ENCODE measurements around the gene DENND5B.
"Not testable (repeated sequence)": the region's sequence is repeated elsewhere in the genome, so short reads cannot be mapped to it uniquely, and the experiment has no call there.

Gene DENND5B

GRCh38 chr12:31550590-31550989 lies 40.3 kb downstream of the DENND5B start:
- not testable (repeated sequence) for DNase-seq

- DNase-seq, result no peak
These were observed 54.3 kb downstream of the DENND5B start for GRCh38 chr12:31536672-31537071.

- DNase-seq, result no peak
These were observed 57.5 kb downstream of the DENND5B start for GRCh38 chr12:31533470-31533869.

GRCh38 chr12:31531893-31532292 lies 59.0 kb downstream of the DENND5B start:
- no peak for DNase-seq

GRCh38 chr12:31528095-31528494 lies 62.8 kb downstream of the DENND5B start:
- DNase-seq, result no peak

DNA sequence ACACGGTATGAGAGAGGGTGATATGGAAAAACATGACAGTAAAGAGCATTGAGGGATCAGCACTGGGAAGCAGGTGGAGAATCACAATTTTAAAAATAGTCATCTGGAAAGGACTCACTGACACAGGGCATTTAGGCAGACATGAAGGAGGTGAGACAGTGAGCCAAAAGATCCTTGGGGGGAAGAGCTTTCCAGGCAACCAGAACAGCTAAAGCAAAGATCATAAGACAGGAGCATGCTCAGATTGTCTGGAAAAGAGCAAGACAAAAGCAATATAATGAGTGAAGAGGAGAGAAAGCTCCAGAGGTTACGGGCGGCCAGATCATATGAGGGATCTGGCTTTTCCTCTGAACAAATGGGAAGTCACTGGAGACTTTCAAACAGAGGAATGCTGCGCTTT lies 63.9 kb downstream of the DENND5B start:
- no peak for DNase-seq

- DNase-seq, result no peak
These were observed 64.8 kb downstream of the DENND5B start for GRCh38 chr12:31526158-31526546.

GRCh38 chr12:31525496-31526157 lies 65.3 kb downstream of the DENND5B start:
- DNase-seq, result no peak

GRCh38 chr12:31524791-31525495 lies 66.0 kb downstream of the DENND5B start:
- DNase-seq, result no peak

DNA sequence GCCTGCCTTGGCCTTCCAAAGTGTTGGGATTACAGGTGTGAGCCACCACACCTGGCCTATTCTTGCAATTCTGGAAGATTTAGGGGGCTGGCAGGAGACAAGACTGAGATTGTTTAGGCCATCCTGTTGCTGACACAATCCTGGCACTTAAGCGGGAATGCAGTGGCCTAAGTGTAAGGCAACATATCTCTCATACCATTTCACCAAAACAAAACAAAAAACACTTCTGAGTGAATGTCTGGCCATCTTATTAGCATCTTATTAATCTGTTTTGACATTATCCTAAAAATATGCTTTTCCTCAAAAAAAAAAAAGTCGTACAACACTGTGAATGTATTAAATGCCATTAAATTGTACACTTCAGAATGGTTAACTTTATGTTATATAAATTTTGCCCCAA lies 67.6 kb downstream of the DENND5B start:
- no peak for DNase-seq

DNA sequence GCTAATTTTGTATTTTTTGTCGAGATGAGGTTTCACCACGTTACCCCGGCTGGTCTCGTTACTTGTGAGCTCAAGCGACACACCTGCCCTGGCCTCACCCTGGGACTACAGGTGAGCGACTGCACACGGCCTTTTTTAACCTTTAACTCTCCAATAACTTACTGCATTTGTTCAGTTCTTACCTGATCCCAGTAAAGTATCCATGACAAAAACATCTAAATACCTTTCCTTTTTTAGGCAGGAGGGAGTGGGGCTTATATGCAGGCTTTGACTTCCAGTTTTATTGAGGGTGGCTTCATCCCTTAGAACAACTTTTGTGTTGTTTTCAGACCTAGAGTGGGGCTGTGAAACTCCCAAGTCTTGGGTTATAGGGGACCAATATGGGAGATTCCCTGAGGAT lies 68.3 kb downstream of the DENND5B start:
- no peak for DNase-seq

GRCh38 chr12:31521964-31522363 lies 69.0 kb downstream of the DENND5B start:
- DNase-seq, result no peak

GRCh38 chr12:31519511-31519910 lies 71.4 kb downstream of the DENND5B start:
- DNase-seq, result no peak

DNA sequence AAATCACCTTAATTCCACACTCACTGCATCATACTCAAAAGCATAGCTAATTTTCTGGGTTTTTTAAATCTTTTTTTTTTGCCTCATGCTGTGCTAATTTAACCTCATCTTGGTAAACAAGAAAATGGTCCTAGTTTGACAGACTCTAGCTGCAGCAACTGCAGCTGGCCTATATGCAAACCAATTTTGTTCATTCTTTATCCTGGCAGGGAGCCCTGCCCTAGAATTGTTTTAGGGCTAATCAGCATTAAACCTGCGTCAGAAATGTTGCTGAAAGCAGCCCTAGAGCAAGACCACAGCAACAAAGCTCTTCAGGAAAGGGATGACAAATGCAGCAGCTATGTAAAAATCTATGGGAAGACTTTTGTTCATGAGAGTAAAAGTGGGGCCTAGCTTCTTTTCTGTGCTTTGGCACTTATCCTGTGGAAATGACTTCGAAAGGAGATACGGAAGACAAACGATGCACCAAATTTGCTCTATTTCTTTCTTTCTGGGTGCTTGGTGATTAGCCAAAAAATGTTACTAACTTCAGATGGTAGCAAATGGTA lies 72.2 kb downstream of the DENND5B start:
- DNase-seq, result no peak

GRCh38 chr12:31517994-31518393 lies 72.9 kb downstream of the DENND5B start:
- DNase-seq, result no peak

- no peak for DNase-seq
These were observed 74.2 kb downstream of the DENND5B start for GRCh38 chr12:31516702-31517101.

DNA sequence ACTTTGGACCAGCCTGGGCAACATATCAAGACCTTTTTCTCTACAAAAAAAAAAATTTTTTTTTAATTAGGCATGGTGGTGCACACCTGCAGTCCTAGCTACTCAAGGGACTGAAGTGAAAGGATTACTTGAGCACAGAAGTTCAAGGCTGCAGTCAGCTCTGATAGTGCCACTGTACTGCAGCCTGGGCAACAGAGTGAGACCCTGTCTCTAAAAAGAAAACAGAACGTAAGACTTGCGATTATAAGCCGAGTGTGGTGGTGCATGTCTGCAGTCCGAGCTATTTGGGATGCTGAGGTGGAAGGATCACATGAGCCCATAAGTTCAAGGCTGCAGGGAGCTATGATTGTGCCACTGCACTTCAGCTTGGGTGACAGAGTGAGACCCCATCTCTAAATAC lies 76.0 kb downstream of the DENND5B start:
- no peak for DNase-seq

DNA sequence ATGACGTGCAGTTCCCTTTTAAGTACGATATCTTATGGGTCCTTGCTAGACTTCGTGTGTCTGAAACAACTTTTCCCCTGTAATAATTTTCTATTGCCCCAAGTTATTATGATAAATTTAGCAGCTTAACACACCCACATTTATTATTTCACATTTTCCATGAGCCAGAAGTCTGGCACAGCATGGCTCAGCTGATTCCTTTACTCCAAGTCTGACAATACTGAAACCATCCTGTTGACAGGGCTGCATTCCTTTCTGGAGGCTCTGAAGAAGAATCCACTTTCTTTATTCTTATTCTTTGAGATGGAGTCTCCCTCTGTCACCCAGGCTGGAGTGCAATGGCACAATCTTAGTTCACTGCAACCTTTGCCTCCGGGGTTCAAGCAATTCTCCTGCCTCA lies 80.9 kb downstream of the DENND5B start:
- DNase-seq, result no peak

DNA sequence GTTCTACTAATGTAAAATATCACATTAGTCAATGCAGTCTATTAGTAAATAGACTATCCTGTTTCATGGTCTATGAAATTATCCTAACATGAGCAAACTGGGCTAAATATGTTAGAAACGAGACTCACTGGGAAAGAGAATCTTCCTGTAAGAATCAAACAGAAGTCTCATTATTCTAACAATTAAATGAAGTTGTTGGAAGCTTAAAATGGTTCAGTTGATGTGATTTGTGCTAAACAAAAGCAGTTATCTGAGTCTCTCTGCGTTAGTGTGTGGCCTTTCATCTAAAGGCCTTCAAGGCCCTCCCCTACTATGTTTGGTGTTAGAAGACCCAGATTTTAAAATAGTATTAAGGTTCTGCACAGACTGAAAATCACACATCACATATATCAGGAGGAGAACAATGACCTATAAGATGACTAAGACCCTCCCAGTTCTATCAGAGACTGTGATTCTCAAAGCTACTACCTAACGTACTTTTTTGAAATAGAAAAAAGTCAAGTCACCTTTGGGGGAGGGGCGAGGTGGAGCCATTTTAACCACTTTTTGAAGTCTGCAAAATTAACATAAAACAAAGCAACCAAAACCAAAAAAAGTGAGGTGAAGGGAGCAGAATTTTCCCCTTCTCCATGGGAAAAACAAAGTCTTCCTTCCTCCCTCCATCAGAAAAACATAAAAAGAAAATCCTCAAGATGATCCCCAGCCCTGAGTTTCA lies 82.3 kb downstream of the DENND5B start:
- no peak for DNase-seq

DNA sequence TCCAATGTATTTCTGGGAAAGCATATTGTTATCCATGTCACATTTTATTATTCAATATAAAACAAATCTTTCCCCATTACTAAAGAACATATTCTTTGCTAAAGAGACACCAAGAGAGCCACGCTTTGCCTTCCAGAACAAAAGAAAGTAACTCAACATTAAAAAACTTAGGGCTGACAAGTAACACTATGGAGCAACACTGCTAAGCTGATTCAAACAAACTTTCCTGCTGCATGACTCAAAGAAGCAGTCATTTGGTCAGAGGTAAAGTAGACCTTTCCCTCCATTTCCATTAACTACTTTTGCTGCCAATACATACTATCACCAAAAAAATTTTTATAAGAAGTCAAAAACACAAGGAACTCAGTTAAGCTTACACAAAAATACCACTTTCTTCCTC lies 83.0 kb downstream of the DENND5B start:
- DNase-seq, result no peak

DNA sequence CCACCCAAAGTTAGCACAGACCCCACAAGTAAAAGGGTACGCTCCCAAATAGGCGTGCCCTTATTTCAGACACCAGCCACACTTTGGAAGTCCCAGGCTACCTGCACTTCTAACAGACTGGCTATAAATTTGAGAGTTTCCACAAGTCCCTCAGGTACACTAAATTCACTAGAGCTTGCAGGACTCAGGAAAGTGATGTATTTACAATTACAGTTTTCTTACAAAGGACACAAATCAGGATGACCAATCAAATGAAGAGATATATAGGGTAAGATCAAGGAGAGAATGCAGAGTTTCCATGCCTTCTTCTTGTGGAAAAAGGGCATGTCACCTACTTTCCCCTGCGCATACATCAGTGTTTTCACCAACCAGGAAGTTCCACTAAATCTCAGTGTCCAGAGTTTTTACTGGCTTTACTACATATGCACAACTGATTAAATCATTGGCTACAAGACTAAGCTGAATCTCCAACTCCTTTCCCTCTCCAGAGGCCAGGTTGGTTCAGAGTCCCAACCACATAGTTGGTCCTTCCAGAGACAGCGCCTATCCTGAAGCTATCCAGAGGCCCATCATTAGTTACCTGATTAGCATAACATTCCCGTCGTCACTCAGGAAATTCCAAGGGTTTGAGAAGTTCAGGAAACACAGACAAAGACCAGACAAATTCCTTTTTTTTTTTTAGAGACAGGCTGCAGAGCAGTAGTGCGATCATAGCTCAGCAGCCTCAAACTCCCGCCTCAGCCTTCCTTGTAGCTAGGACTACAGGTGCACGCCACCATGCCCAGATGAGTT lies 84.2 kb downstream of the DENND5B start:
- DNase-seq, result no peak

DNA sequence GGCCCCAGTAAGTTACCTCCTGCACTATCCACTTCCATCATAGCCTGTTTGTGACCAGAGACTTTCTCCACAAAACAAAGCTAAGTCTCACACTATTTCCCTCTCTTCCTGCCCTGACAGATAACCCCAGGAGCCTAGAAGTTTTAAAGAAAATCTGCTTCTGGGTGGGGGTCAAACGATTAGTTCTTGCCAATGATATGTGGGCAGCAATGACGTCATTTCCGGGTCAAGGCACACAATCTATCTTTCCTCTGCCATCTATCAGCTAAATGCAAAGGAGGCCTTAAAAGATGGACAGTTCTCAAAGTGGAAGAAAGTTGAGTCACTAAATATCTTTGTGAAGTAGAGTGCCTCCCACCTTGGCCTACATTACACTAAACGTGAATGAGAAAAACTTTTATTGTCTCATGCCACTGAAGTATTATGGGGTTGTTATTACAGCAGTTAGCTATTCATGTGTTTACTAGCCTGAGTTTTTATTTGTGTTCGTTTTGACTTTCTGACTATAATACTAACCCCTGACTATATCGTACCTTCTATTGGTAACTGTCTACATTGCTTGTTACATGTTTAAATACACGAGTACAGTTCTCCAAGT lies 86.2 kb downstream of the DENND5B start:
- no peak for DNase-seq

- not testable (repeated sequence) for DNase-seq
These were observed 89.9 kb downstream of the DENND5B start for GRCh38 chr12:31501014-31501413.
